Stimulated activated CD8-positive, alpha-beta memory T cell treated with anti-CD3 and anti-CD28 coated beads, Interleukin-15, amount 100 ng/mL, for 48 hours (primary cell): ENCODE results near the gene AANAT.

Experiments used
- DNase-seq, 2 donors: peaks; one replicate each; pipeline ENCODE4 v3.0.0-alpha.2; 2020; ENCODE audit warnings: low read depth in 2 of 2

AANAT gene

DNA sequence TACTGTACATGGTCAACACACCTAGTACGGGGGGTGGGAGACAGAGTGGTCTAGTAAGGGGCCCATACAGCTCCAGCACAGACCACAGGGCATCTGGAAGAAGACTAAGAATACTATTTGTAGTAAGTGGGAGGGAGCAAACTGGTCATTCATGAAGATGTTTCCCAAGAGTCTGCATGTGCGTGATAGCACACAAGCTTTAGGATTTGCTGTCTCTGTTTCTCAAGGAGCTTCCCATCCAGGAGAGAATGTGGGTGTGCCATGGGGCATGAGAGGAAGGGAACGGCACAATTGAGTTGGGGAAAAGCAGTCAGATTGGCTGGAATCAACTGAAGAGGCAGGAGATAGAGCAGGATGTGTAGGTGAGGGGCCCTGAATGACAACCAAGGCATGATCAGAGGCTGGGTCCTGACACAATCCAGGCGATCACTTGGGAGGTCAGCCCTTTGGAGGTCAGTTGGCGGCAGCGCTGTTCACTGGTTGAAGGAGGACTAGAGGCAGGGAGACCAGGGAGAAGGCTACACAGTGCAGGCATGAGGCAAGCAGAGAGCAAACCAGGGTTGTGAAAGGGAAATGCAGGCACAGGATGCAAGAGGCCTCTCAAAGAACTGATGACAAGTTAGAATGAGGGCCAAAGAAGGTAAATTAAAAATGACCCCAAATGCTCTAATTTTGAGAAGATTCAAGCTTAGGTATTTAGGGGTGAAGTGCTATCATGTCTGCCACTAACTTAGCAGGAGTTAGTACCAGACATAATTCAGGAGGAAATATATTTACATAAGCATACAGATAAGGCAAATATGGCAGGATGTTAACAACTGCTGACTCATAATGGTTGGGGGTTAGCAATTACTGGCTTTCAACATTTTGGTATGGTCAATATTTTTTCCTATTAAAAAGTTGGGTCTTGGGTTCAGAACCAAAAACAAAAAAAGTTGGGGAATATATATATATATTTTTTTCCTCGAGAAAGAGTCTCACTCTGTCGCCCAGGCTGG is 24.8 kb upstream of the AANAT start:
- DNase-seq: no peak

GRCh38 chr17:76444518-76445311 is 22.7 kb upstream of the AANAT start:
- no peak for DNase-seq

DNA sequence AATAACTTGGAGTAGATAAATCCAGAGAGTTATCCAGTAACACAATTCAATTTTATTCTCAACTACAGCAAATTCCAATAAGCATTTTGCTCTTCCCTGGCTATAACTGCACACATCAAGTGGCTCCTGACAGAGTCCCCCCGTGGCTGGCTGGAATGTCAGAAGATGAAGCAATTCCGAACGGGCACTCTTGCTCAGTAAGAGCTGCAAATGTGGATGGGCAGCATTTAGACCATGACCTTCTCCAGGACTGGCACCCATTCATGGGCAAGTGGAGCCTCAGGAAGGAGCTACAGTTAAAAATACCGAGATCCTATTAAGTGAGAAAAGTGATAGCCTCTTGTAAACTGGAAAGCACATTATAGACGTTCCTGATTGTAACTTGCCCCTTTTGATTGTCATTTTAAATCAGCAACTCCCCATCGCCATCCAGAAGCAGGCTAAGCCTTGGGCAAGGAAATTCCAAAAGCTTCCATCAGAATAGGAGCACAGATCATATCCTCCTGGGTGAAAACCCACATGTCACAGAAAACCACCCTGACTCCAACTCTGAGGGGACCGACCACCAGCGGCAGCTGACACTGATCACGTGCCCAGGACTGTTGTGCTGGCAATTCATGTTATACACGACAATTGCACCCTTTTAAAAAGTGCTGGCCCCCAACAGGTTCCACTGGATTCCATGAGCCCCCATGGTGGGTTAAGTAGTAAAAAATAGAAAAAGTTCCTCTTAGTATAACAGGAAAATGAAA is 21.5 kb upstream of the AANAT start:
- DNase-seq: no peak

- DNase-seq: no peak
Observed at GRCh38 chr17:76446449-76447231, 20.8 kb upstream of the AANAT start.

GRCh38 chr17:76447931-76448652 is 19.3 kb upstream of the AANAT start:
- DNase-seq: no peak

GRCh38 chr17:76449126-76449525 is 18.3 kb upstream of the AANAT start:
- DNase-seq: no peak

DNA sequence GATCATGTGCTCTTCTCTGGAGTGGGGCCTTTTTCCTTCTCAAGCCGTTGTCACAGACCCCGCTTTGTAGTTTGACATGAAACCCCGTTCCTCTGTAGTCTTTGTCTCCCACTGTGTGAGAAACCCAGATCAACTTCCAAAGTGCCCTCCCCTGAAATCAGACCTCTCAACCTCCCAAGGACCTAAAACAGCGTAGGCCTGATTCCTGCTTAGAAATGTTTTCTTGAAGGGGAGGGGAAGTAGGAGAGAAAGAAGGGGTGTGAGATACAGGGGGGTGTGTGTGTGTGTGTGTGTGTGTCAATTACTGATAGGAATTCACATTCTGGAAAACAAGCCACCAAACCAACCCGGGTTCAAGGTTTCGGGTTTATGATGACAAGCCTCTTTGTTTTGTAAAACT is 15.9 kb upstream of the AANAT start:
- no peak for DNase-seq

DNA sequence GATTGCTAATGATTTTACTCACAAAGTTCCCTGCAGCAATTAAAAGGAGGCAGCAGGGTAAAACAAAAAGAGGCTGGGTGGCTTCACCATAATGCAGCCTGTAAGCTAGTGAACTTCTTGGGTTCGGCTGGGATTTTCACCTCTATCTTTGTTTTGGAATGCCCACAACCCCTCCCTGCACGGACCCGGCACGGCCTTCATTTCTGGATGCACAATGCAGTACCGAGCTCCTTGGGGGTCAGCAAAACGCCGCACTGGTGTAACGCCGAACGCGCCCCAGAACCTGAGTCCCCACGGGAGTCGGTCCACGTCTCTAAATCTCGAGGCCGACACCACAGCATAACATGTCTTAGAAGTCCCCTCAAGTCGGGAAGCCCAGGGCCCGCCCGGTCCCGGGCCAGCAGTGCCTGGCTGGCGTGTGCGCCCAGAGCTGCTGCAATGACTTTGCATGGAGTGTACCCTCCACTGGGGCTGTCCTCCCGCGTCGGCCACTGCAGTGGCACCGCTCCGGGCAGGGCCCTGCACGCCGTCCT is 15.2 kb upstream of the AANAT start:
- DNase-seq: no peak

DNA sequence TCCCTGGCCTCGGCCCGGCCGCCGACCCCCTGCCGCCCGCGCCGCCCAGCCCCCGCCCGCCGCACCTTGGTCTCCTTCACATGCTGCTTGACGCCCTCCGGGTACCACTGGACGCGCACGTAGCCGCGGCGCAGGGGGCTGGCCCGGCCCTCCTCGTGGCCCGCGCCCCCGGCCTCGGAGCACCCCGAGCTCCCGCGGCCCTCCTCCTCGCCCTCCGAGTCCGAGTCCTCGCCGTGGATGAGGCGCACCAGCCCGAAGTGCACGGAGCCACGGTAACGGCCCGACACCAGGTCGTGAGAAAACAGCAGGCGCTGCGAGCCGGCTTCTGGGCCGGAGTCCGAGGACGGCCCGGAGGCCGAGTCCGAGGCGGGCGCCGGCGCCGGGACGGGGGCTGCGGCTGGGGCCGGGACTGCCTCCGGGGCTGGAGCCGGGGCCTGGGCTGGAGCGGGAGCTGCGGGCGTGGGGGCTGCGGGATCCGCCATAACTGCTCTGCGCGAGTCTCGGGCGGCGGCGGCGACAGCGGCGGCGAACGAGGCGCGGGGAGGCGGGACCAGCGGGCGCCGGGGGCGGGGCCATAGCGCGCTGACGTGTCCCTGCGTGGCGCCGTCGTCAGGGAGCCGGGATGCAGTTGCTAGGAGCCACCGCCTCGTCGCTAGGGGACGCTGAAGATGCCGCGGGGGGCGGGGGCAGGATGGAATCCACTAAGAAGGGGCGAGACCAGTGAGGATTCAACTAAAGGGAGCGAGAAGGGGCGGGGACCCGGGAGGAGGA is 14.6 kb upstream of the AANAT start, which contains the start of gene UBE2O:
TSS of gene UBE2O (minus strand) at position 493 of the 771 bp plus-strand sequence. CDS start at position 482, 11 bp downstream.
- DNase-seq: peak; percentile 86 to 89

GRCh38 chr17:76453431-76453743 is 14.0 kb upstream of the AANAT start:
- DNase-seq: no peak

DNA sequence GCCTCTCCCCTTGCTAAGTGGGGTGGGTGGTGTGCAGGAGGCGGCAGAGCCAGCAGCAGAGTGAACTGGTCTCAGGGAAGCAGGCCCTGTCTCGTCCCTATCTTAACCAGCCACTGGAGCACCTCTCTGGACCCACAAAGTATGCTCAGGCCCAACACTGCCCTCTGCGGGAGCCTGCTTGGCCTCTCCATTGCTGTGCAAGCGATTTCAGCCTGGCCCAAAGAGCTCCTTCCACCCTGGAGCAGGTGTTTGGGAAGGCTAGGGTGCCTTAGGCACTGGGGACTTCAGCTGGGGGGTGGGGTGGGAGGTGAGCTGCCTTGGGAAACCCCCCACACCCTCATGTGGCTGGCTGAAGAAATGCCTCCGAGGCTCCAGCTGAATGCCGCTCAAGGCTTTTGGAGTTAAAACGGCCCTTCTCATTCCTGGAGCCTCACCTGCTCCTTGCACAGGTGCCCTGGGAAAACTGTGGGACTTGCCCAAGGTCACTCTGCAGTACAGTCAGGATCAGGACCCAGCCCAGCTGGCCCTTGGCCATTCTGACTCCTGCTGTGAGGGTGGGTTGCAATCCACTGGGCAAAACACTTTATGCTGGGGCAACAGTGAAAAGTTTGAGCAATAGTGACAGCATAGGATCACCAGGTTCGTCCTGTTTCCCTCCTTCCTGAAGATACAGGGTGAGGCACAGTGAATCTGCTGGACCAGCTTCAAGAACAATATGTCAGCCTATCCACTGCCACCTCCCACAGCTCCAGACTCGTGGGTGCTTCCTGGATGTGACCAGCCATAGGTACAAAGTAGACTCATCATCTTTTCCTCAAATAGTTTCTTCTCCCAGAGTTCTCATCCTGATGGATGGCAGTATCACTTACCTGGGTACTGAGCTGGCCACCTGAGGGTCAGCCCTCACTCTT is 8.6 kb upstream of the AANAT start:
- DNase-seq: no peak

GRCh38 chr17:76459674-76460073 is 7.7 kb upstream of the AANAT start:
- no peak for DNase-seq

DNA sequence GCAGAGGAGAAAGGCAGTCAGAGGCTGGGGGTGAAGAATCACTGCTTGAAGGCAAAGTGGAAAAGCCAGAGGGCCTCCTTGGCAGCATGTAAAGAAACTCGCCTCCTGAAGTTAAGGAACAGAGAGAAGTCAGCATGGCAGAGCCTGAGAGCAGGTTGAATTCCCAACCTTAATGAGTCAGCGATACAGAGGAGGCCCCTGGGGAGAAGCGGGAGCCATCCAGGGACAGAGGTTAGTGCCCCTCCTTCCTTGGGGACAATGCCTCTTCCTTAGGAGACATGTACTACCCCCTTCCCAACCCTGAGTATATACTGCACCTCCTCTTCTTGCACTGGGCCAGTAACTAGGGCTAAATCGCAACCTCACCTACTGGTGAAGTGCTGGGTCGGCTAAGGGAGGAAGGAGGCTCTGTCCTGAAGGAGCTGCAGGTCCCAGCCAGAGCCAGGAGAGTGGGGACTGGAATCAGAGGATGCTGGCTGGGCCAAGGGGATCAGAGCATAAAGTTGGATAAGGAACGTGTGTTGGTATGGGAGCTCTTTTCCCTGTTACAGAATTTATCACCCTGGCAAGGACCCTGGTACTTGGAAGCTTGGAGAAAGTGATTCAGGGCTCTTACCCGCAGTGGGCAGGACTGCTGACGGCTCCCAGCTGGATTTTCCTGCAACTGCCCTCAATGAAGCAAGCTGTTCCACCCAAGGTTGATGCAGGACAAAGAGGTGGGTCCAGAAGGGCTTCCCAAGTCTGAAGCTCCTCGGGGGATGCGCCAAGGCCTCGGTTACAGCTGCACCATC is 5.4 kb upstream of the AANAT start:
- no peak for DNase-seq

DNA sequence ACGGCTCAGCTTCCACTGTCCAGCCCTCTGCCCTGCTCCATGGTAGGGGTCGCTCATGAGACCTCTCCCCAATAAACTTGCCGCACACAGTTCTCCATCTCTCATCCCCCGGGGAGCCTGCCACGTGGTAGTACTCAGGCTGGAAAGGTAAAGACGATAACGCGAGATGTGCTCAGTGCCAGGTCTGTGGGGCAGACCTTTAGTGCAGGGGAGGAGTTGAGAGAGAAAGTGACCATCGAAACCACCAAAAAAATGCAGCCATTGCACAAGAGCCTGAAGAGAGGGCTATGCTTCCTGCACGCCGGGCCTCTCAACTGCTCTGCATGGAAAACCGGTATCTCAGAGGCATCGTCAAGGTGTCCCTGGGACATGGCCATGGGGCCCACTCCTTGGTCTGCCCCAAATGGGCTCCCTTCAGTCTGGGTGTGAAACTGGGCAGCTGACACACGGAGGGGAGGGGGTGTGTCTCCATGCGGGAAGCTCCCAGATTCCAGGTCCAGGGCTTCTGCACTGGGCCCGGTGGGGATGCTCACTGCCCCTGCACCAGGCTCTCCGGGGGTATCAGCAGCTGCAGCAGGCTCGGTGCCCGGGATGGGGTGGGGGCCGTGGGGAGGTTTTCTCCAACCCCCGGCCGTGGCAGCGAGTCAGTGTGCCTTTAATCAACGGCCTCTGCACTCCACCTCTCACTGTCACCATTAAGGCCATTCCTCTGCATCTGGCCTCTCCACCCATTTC is 4.7 kb upstream of the AANAT start:
- DNase-seq: no peak

DNA sequence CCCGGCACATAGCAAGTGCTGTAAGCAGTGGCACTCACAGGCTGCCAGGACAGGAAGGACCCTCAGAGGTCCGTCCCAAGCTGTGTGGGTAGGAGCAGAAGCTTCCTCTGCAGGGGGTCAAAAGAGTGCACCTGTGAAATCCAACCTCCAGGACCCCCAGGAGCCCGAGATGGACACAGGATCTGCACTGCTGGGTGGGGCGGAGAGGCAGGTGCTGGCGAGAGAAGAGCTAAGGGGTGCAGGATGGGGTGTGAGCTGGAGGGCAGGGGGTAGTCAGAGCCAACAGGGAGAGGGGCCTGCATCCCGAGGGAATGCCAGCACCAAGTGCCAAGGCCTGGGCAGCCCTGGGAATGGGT is 650 bp upstream of the AANAT start:
- no peak for DNase-seq

GRCh38 chr17:76467809-76468633 is 618 bp downstream of the AANAT start:
- no peak for DNase-seq
